NCI-H69 (cell line): ENCODE measurements around the gene CHPF2.
A peak's percentile ranks its signal among the peaks of the same experiment; 100 is the strongest.

Source experiments
- DNase-seq: peaks from one replicate; lab custom pipeline; 2025; lab: John Stamatoyannopoulos, UW

The CHPF2 gene

DNA sequence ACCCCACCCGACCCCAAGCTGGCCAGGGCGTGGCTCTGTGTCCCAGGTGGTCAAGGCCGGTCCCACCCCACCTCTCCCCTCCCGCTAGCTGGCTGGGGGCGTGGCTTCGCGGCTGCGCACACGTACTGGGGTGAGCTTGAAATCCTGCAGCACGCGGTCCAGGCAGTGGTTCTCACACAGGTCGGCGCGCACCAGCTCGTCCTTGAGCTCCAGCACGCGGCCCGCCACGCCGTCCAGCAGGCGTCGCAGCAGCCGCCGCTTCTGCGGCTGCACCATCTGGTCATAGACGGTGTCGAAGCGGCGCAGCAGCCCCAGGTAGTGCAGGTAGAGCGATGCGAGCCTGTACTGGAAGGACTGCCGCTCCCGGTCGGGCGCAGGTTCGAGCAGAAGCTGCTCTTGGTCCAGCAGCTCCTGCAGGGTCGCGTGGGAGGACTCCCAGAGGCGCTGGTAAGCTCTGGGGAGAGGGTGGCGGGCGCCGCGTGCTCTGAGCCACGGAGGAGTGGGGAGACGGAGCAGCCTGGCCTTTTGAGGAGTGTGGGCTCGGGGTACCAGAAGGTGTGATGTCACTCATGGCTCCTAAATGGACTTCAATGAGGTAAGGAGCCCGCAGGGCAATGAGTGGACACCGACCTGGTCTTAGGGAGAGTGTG lies 27.8 kb upstream of the CHPF2 start:
- DNase-seq = peak; percentile 70

DNA sequence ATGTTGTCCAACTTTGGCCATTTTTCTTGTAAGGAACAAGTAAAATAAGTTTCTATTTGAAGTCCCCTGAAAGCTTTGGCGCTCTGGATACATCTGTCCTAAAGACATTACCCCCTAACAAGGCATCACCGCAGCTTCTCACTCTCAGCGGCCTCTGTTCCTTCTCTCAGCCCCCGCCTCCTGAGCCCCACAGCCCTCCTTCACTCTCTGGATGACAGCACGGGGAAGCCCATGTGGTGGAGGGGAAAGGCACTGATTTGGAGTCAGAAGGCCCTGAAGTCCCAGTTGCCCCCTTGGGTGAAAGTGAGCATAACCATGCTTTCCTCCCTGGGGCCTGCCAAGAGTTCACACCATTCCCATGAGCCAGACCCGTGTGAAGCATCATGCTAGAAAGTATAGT lies 26.6 kb upstream of the CHPF2 start:
- no peak for DNase-seq

DNA sequence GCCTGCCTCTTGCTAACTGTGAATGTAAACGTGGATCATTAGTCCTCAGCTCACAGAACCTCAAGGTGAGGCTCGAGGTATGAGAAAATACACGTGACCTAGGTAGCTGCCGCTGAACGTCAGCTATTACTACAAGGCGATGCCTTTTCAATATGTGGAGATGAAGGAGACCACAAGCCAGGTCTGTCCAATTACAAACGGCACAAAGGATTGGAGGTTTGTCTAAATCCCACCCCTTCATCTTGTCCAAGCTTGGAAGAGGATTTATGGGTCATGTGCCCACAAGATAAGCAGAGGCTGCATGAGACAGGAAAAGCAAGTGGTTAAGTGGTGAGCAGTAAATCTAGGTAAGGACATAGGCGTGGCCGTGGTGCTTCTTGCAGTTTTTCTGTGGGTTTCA lies 25.4 kb upstream of the CHPF2 start:
- DNase-seq = no peak

DNA sequence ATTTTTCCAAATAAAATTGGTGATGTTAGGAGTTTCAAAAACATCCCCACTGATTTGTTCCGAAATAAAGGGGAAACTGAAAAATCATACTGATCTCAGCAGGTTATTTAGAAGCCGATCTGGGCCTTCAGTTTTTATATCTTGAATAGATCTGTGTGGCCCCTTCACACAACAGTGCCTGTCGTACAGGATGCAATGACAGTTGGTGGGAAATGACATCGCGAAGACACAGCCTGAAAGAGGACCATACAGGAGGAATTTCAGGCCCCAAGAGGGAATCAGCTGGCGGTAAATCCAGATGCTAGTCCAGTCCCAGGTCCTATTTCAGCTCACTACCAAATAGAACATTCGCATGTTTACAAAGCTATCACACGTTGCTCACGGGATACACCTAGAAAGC lies 25.0 kb upstream of the CHPF2 start:
- no peak for DNase-seq

DNA sequence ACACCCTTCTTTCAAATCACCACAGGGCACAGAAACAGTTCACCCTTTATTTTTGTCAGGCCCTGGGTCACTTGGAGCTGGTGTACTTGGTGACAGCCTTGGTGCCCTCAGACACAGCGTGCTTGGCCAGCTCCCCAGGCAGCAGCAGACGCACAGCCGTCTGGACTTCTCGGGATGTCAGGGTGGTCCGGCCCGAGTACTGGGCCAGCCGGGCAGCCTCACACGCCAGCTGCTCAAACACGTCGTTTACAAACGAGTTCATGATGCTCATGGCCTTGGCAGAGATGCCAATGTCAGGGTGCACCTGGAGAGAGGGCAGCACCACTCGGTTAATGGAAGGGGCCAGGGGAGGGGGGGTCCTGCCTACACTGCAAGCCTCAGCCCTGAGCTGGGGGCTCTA lies 24.5 kb upstream of the CHPF2 start:
- no peak for DNase-seq

DNA sequence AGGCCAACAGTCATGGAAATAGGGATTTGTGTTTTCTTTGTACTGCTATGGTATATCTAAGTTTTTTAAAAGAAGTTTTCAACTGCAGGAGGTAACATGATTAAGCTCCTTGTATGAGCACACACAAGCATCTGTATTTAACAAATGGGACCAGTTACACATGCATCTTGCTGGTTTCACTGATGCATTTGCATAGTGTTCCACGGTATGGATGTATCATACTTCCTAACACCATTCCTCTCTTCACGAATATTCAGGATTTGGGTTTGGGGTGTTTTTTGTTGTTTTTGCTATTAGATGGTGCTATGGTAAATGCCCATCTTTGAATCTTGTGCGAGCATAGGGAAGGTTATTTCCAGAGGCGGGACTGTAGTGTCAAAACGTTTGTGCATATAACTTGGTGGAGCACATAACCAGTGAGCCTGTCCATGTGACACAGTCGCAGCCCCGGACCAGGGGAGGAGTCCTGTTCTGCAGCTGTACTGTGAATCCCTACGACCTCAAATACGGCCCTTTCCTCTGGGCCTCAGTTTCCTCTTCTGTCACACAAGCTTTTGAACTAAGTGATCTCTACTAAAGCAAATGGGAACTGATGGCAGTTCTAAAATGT lies 23.9 kb upstream of the CHPF2 start:
- DNase-seq = no peak

DNA sequence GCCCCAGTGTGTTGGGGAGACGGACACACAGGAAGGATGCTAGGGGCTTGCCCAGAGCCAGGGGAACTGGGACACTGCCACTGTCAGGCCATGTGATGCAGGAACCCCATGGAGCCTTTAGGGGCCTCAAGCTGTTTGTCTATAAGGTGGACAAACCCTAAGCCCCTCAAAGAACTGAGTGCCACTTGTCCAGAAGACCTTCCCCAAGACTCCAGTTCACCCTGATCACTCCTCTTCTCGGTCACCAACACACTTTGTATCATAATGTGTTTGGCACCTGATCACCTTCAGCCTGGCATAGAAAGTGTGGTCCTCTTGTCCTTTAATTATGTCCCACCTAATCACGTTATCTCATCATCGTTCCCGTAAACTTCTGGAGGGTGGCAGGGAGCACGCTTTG lies 22.7 kb upstream of the CHPF2 start:
- DNase-seq = no peak

DNA sequence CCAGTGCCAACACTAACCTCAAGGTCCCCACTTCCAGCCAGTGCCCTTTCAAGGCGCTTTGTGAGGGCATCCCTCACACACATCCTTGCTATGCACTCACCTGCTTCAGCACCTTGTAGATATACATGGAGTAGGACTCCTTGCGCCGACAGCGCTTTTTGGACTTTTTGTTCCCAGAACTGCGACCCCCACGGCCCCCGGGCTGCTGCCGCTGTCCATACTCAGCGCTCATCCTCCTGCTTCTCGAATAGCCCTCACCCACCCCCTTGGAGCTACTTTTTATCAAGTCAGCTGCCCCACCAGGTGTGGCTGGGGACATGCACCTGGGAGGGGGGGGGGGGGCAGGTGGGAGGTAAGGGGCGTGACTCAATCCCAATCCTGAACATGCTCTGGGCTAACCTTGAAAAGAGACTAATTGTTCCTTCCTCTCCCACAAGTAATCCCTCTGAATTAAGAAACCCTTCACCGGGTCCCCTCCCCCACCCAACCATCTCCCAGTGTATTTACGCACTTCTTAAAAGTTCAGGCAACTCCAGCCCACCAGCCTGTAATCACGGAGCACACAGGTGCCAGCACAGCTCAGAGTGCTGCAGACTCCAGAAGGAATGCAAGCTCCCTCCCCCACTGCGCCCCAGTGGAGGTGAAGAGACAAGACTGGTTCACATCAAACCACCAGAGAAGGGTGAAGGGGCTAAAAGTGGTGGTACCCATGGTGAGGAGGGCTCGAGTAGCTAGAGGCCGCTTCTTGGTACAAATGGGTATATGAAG lies 22.0 kb upstream of the CHPF2 start, which contains the start of gene H2BK1:
H2BK1 (minus strand) TSS at position 402 of the 768 bp plus-strand sequence; CDS start at position 232, 170 bp downstream.
- no peak for DNase-seq

DNA sequence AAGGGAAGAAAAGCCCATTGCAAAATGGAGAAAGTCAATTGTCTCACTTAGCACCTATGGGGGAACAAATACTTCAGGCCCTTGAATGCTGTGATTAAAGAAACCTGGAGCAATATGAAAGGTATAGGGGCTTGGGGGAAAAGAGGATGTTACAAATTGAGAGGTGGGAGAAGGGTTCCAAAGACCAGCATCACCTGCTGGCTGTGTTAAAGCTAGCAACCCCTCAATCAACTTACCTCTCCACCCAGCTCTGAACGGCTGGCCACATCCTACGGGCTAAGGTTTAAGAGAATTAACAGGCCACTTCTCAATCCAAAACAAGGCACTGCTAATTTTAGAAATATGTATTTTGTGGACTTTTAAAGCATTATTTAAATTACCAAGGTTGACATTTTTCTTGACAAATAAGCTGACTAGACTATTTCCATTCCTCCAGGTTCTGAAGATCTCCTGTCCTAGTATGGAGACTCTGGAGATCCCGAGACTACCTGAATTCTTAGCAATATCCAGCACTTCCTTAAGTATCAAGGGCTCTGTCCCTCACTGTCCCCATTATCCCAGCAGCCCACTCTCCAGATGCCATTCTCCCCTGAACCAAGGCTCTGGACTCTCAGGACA lies 21.0 kb upstream of the CHPF2 start:
- DNase-seq = no peak

DNA sequence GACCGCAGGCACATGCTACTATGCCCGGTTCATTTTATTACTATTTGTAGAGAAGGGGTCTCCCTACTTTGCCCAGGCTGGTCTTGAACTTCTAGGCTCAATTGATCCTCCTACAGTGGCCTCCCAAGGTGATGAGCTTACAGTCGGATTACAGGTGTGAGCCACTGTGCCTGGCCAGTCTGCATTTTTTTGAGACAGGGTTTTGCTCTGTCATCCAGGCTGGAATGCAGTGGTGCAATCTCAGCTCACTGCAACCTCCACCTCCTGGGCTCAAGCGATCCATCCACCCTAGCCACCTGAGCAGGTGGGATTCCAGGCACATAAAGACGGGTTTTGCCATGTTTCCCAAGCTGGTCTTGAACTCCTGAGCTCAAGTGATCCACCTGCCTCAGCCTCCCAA lies 19.7 kb upstream of the CHPF2 start:
- DNase-seq = no peak

DNA sequence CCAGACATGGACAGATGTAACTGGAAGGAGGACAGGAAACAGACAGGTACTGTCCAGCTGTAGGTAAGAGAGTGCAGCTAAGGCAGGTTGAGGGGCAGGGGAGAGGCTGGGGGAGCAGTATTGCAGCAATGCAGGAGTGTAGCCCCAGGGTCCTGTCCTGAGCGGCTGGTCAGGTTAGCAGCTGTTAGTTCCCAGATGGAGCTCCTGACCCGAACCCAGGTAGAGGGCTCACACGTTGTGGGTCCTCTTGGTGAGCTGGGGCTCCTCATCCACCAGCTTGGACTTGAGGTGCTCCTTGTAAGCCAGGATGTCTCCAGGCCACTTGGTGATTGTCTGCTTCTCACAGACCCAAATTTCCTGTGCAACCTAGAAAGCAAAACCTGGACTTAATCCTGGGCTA lies 18.5 kb upstream of the CHPF2 start:
- DNase-seq = no peak

DNA sequence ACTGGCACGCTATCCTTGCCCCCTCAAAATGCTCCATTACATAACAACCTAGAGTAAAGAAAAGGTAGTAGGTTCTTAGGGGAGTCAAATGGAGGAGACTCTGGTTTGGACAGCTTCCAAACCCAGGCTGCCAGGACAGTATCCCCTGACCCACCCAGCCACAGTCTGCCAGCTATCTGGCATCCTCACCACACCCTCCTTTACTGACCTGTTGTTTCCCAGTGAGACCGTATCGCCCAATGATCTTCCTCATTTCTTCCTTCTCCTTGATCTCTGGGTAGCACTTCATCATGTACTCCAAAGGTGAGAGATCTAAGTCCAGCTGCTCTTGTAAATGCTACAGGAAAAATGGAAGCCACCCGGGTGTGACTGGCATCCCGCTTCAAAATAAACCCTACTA lies 16.9 kb upstream of the CHPF2 start:
- DNase-seq = no peak

DNA sequence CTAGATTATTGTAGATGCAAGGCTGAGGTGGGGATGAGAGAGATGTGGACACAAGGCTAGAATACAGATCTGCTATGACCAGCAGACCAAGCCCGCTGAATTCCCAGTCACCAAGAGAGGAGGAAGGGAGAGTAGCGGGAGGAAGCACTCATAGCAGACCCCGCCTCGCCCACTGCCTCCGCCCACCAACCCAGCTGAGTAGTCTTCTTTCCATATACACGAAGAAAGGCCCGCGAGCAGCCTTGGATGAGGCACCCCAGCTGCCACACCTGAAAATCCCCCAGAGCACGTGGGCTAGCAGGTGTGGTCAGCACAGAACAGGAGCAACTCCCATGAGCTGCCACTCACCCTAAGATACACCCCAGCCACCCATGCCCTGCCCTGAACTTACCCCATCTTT lies 14.1 kb upstream of the CHPF2 start:
- DNase-seq = no peak

DNA sequence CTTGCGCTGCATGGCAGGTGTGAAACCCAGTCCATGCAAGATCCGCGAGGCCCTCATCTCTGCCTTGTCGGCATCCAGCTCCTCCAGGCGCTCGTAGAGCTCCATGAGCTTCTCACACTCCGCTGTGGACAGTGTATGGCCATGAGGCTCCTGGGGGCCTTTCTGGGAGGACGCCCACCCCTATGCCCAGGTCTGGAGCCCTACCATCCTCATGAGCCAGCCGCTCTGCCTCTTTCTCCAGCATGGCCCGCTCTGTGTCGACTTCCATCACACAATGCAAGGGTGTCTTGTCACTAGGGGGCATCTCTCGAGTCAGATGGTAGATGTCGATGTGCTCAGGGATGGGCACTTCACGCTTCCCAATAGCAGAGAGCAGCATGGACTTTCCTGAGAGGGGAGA lies 8.6 kb upstream of the CHPF2 start:
- DNase-seq = no peak

DNA sequence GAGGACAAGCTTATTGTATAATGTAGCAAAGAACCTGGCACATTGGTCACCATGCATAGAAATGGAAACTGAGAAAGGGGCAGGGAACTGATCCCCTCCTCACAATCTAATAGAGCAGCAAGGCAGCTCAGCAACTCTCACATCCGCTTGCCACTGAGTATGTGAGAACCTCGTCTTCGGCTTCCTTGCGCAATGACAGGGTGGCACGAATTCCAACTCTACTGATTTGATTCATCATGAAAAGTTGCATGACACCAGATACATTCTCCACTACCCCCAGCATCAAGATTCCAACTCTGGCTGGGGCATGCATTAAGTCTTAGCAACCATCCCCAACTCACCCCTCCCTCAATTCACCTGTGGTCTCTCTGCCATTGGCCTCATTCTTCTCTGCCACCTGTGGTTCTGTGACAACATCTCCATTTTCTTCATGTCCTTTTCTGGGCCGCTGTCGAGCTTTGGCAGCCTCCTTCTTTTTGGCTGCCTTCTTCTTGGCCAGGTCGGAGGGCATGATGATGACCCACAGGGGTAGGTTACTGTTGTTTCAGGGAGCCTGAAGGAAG lies 6.3 kb upstream of the CHPF2 start:
- DNase-seq = no peak

DNA sequence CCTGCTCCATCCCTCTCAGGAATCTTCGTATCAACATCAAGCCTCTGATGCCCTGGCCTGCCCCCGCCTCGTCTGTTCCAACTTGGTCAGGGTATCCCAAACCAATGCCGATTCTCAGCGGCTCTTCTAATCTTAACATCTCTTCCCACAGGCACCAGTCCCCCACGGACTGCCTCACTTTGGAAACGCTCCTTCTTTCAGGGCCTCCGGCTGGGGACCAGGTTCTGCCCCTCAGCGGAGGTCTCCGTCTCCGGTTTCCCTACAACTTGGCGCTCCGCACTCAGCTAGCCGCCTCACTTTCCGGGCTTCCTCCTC lies 5.8 kb upstream of the CHPF2 start:
- no peak for DNase-seq

DNA sequence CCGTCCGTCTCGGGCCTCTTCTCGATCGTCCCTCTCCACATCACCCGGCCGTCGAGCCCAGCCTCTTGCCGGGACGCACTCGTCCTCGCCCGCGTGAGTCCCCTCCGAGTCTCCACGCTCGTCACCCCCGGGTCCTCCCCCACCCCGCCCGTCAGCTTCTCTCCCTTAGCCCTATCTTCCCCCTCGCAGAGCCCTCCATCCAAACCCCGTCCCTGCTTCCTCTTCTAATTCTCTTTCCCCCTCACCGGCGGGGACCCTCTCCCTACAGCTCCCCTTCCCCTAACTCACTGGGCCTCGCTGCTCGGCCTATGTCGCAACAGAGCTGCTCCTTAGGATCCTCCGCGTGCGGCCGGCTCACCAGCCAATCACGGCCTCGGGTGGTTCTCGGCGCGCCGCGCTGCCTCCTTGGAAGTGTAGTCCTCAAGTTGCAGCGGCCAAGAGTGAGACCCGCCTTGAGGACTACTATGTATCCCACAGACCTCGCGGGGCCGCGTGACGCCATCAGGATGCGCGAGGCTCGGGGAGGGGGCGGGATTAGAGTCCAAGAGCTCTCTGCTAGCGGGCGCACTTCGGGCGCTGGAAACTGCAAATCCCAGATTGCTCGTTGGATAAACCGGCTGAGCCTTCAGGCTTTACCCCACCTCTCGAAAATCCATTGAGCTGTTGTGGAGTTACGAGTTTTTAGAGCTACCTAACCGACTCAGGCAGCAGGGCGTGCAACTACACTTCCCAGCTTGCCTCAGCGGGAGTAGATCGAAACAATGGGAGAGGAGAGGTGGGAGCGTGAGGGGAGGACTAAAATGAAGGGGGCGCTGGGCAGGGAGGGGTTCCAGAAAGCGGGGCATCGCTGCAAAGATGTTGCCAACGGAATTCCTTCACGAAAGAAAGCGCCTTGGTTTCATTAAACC lies 5.2 kb upstream of the CHPF2 start, which contains the start of gene ABCF2:
ABCF2 (minus strand) TSS at position 331 of the 908 bp plus-strand sequence. CDS start 747 bp downstream, outside the sequence.
- DNase-seq = peak; percentile 99

DNA sequence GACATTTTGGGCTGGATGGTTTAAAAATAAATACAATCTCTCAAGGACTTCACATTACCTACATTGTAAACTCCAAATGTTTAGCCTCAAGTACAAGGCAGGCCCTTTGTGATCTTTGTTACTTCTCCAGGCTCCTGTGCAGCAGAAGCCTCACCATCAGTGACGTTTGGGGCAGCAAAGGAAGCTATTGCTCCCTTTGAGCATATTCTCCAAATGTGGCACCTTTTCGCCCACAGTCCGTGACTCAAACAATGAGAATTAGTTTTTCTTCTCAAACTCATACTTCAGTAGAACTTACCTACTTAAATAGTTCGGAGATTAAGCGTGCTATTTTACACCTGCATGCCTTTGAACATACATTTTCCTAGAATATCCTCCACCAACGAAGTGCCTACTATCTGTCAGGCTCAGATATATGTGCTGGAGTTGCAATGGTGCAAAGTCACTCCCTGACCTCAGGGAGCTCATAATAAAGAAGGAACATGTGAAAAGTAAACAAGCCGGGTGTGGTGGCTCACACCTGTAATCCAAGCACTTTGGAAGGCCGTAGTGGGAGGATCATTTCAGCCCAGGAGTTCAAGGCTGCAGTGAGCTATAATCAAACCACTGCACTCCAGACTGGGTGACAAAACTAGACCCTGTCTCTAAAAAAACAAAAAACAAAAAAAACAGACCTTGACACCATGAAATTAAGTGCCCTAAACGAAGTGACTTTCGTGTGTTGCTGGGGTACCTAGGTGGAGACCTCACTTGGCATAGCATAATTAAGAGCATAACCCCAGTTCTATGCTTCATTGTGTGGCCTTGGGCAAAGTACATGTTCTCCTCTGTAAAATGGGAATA lies 4.0 kb upstream of the CHPF2 start:
- DNase-seq = peak; percentile 31

DNA sequence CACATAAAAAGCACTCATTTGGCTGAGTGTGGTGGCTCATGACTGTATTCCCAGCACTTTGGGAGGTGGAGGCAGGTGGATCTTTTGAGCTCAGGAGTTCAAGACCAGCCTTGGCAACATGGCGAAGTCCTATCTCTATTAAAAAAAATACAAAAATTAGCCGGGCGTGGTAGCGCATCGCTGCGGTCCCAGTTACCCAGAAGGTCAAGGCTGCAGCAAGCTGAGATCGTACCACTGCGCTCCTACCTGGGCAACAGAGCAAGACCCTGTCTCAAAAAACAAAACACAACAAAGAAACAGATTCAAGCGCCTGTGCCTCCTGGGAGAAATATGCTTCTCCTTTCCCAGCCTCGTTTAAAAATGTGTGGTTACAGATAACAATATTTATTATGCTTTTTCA lies 3.0 kb upstream of the CHPF2 start:
- DNase-seq = no peak

DNA sequence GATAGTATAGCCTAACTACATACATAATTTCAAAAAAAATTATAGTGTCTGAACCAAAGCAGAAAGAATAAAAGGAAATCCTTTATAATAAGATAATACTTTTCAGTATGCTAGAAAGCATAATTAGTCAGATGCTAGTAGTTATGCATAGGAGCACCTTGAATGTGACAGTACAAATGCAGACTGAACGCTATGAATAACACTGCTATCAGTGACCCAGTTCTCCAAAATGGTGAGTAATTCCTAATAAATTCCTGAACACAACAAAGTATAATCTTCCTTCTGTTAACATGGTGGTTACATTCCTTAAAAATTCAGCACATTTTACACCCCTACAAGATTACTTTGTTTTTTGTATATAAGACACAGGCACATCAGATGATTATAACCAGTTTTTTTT lies 1.2 kb upstream of the CHPF2 start:
- no peak for DNase-seq
